Right cardiac atrium (tissue), 5 donors: ENCODE data around the gene ANO10. TPM values are rescaled to one million over a fixed set of nuclear protein-coding genes. Genes with fewer than 3 reads are reported as not detected.
"Not testable (repeated sequence)": the region's sequence is repeated elsewhere in the genome, so short reads cannot be mapped to it uniquely, and the experiment has no call there.

Experiments
- ATAC-seq, 2 donors: fragments of 200-7000 bp; cut with Tn5 transposase; one replicate each; pipeline versions ENCODE4 v1.8.0 to v1.9.1; 2020; ENCODE audit warnings: moderate library complexity in 2 of 2, mild to moderate bottlenecking in 1 of 2
- DNase-seq, 3 donors: peaks; one replicate each; pipeline ENCODE4 v3.0.0-alpha.2; 2020
- H3K27ac ChIP-seq: one replicate; pipeline ENCODE4 v1.5.1; 2013; ENCODE audit warnings: mild to moderate bottlenecking, low read length, control low read depth, moderate library complexity
- H3K27me3 ChIP-seq: one replicate; pipeline ENCODE4 v1.6.1; 2013; ENCODE audit not compliant: control insufficient read depth, insufficient read depth
- H3K4me1 ChIP-seq: one replicate; pipeline ENCODE4 v1.6.1; 2013; ENCODE audit warnings: low read length; ENCODE audit not compliant: control insufficient read depth, insufficient read depth
- H3K4me3 ChIP-seq: one replicate; pipeline ENCODE4 v1.5.1; 2013; ENCODE audit warnings: low read length, control low read depth
- H3K9me3 ChIP-seq: one replicate; pipeline ENCODE4 v1.6.1; 2013; ENCODE audit warnings: low read length; ENCODE audit not compliant: control insufficient read depth
- WGBS: extraction: QIAGEN DNeasy Blood & Tissue Kit; methylation state at CpG from one replicate; pipeline ENCODE4 v1.1.7; 2013; 5-methylcytosine and 5-hydroxymethylcytosine counted together
- intact Hi-C, 4 donors: fragments of 100-400 bp; cut with DNase I; formaldehyde crosslinking; loops; one replicate each; pipeline versions ENCODE4 v1.11.0 to v1.14.0; 2022 to 2023
- polyA plus RNA-seq: library from polyadenylated mRNA; stranded (reverse); fragments of 200-250 nt; gene quantifications from one replicate; pipeline ENCODE4 v1.2.3, GENCODE V29; 2013
- total RNA-seq, 4 donors: library from RNA; stranded (reverse); fragmentation: NEBNext Ultra II Directional; extraction: Animal tissue kit (Norgen Biotek cat#: 25700); gene quantifications; one replicate each; pipeline ENCODE4 v1.2.1, GENCODE V29; 2021
- donor health status: healthy with polysubstance abuse.
- donor health status: DM: no; HTN: yes; CAD: no.
- donor health status: DM: no; HTN: no; CAD: no.
- donor health status: DM: no; HTN: yes; CAD: no; lungs with severe emphysema.
- donor health status: DM: yes; HTN: yes; CAD: no.

The ANO10 gene
- total and polyA plus RNA-seq, 5 donors: 9.3 to 16.5 (median 15.8) TPM

DNA sequence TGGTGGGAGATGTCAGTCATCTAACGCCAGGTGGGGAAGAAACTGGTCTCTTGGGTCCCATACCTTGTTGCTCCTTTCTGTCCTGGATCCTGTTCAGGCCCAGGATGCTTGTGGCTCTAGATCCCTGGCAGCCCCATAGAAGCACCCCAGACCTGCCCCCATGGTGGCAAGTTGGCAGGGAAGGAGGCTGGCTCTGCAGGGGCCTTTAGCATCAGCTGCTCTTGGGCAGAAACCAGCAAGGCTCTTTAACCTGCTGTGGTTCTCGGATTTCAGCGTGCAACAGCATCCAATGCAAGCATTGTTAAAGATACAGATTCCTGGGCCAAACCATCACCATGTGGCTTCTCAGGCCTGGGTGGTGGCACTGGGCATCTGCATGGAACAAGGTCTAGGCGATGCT is 259.6 kb downstream of the ANO10 start:
- intact Hi-C loops: no loop called here
- DNase-seq (no peak), ATAC-seq (no peak)
- H3K27me3 ChIP-seq: no peaks in the 10 kb centered on the region
- H3K27ac ChIP-seq: no peak overlapping the region
- 96% methylated on average over 4 of the region's 4 CpGs for WGBS
- H3K9me3 ChIP-seq: no peaks in the 10 kb centered on the region
- peaks cover 4% of the 10 kb centered on the region for H3K4me1 ChIP-seq
- no peak overlapping the region for H3K4me3 ChIP-seq

DNA sequence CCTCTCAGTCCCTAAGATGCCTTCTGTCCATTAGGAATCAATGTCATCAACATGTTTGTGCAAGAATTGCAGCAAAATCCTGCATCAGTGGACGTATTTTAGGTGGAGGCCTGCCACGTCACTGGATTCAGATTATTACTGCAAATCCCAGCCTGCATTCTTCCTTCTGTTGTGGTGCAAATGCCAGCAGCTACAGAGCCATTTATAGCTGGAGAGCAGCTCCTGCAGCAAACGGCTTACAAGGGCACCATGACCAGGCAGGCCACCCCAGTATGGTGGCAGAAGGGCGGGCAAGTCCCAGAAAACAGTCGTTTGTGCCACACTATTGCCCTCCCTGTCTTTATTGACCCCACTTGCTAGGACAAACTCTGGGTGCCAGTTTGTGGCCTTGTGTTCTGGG is 260.7 kb downstream of the ANO10 start:
- no peaks in the 10 kb centered on the region for H3K9me3 ChIP-seq
- H3K27me3 ChIP-seq: no peaks in the 10 kb centered on the region
- 74% methylated on average over 5 of the region's 5 CpGs for WGBS
- DNase-seq: no peak
- H3K4me3 ChIP-seq: no peak overlapping the region
- H3K4me1 ChIP-seq: no peaks in the 10 kb centered on the region
- intact Hi-C loops: no loop called here
- H3K27ac ChIP-seq: no peak overlapping the region
- no peak for ATAC-seq

DNA sequence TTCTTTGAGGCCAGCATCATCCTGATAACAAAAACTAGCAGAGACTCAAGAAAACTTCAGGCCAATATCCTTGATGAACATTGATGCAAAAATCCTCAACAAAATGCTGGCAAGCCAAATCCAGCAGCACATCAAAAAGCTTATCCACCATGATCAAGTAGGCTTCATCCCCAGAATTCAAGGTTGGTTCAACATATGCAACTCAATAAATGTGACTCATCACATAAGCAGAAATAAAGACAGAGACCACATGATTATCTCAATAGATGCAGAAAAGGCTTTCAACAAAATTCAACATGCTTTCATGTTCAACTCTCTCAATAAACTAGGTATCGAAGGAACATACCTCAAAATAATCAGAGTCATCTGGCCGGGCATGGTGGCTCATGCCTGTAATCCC is 265.8 kb downstream of the ANO10 start:
- H3K4me1 ChIP-seq, H3K27ac ChIP-seq, ATAC-seq, H3K4me3 ChIP-seq, H3K27me3 ChIP-seq, DNase-seq, intact Hi-C loops, H3K9me3 ChIP-seq: not testable (repeated sequence)
- WGBS: 98% methylated on average over 2 of the region's 2 CpGs

DNA sequence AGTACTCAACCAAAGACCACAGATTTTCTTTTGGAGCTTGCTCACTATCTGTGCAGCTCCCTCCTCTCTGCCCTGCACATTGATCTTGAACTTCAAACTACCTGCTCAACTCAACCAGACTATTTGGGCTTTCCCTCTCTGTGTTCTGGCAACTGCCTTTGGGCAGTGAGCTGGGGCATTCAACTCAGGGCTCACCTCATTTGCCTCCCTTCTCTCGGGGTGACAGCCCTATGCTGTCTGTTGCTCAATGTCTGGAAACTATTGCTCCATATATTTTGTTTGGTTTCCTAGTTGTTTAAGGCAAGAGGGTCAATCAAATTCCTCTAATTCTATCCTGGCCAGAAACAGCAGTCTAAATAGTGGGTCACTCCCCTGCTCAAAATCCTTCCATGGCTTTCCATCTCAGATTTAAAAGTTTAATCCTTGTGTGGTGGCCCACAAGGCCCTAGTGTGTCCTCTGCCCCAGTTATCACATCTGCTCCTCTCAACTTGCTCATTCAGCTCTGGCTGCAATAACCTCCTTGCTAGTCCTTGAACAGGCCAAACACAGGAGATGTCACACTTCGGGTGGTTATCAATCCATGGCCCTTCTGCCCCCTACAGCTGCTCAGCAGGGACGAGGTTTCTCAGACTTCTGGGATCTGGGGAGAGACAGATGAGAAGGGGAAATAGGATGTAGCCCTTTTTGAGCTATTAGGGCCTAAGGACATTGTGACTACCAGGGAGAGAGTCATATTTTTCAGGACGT is 267.7 kb downstream of the ANO10 start:
- no peak for DNase-seq
- Histone ChIP-seq H3K4me1 (no peaks in the 10 kb centered on the region), H3K27ac (no peak overlapping the region), H3K4me3 (no peak overlapping the region), H3K27me3 (no peaks in the 10 kb centered on the region), H3K9me3 (no peaks in the 10 kb centered on the region)
- peak in 1 of 2 donors; percentile 9 for ATAC-seq
- WGBS: 67% methylated on average over 4 of the region's 4 CpGs
- intact Hi-C loops: no loop called here

DNA sequence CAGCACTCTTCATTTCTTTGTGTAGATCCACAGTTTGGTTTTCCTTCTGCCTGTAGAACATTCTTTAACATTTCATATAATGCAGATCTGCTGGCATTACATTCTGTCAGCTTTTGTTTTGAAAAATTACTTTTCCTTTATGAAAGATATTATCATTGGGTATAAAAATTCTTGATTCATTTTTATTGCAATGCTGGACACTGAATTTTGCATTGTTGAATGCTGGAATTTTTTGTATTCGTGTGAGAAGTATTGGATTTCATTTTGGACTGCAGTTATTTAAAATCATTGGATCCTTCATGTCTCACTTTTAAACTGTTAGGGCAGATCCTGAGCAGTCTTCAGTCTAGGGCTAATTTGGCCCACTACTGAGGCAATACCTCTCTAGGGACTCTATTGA is 268.4 kb downstream of the ANO10 start:
- intact Hi-C loops: no loop called here
- WGBS: 95% methylated on average over 1 of the region's 1 CpG

DNA sequence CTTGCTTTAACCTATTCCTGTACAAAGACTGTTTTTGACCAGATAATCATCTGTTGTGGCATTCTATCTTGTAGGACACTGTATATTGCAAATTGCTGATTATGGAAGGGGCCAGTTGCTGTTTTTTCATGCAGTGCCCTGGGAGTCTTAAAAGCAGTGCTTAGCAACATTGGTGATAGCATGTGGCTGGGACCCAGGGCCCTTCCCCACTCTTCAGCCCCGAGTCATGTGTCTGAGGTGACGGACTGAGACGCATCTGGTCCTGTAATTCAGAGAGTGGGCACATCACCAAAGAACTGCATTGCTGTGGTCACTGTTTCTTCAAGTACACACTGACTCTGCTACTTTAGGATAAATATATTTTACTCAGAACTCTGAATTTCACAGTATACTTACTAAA is 272.1 kb downstream of the ANO10 start:
- Histone ChIP-seq H3K4me1 (peaks cover 4% of the 10 kb centered on the region), H3K9me3 (no peaks in the 10 kb centered on the region), H3K27me3 (no peaks in the 10 kb centered on the region), H3K27ac (no peak overlapping the region), H3K4me3 (no peak overlapping the region)
- WGBS: 77% methylated on average over 3 of the region's 3 CpGs
- peak; percentile 12 to 44 for ATAC-seq
- intact Hi-C loops: no loop called here
- DNase-seq: no peak

More for the DNA sequence above, 268.4 kb downstream of the ANO10 start:
- Histone ChIP-seq H3K4me1 (no peaks in the 10 kb centered on the region), H3K27ac (no peak overlapping the region), H3K27me3 (no peaks in the 10 kb centered on the region), H3K9me3 (no peaks in the 10 kb centered on the region), H3K4me3 (no peak overlapping the region)
- ATAC-seq (no peak), DNase-seq (no peak)

DNA sequence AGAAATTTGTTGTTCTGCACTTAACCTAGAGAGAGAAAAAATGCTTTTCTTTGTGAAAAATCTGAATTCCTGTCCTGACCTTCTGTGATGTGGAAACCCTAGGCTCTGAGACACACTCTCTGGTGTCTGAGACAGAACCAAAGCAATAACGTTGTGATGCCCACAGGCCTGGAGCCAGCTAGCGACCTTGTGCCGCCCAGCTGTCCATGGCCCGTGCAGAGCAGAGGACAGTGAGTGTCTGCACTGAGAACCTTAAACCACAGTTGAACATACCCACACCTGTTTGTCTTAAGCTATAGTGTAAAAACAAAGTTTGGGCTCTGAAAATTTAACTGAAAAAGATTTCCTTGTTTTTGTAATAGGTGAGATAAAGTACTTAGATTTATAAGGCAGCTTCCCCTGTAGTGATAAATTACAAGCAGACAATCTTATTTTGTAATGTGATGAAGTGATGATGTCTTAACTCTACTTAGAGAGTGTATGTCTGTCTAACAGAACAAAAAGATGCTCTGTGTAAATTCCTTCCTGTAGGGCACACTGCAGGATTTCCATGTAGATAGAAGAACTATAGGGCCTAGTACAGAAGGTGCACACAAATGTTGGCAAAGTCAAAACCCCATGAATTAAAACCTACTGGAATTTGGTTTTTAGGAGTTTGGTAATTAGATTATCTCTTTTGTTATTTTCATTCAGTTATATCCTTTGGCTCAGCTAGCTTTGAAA is 272.8 kb downstream of the ANO10 start:
- WGBS: 84% methylated on average over 4 of the region's 4 CpGs
- Histone ChIP-seq H3K27me3 (no peaks in the 10 kb centered on the region), H3K4me1 (peaks cover 4% of the 10 kb centered on the region), H3K4me3 (no peak overlapping the region), H3K27ac (no peak overlapping the region), H3K9me3 (no peaks in the 10 kb centered on the region)
- ATAC-seq: no peak
- intact Hi-C loops: no loop called here
- DNase-seq: no peak

DNA sequence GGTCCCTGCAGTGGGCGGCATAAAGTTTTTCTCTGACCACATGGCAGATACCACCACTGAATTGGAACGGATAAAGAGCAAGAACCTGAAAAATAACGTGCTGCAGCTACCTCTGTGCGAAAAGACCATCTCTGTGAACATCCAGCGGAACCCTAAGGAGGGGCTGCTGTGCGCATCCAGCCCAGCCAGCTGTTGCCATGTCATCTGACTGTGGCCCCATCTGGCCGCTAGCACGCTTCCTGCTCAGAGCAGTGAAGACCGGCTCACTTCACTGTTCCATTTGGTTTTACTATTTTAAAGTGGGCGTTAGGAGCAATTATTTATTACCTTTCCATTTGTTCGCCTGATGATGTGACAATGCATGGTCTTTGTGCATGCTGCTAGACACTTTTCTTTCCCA is 273.5 kb downstream of the ANO10 start:
- H3K27ac ChIP-seq: no peak overlapping the region
- H3K27me3 ChIP-seq: no peaks in the 10 kb centered on the region
- ATAC-seq (no peak), DNase-seq (no peak)
- H3K9me3 ChIP-seq: no peaks in the 10 kb centered on the region
- intact Hi-C loops: no loop called here
- H3K4me3 ChIP-seq: no peak overlapping the region
- 95% methylated on average over 11 of the region's 11 CpGs for WGBS
- peaks cover 4% of the 10 kb centered on the region for H3K4me1 ChIP-seq

DNA sequence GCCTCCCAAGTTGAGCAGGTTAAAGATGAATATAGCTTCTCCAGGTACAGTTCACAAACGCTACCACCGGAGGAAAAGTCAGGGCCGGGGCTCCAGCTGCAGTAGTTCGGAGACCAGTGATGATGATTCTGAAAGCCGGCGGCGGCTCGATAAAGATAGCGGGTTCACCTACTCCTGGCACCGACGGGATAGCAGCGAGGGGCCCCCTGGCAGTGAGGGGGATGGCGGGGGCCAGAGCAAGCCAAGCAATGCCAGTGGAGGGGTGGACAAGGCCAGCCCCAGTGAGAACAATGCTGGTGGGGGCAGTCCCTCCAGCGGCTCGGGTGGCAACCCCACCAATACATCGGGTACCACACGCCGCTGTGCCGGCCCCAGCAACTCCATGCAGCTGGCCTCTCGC is 274.0 kb downstream of the ANO10 start:
- H3K27ac ChIP-seq: no peak overlapping the region
- intact Hi-C loops: no loop called here
- DNase-seq: no peak
- 98% methylated on average over 20 of the region's 20 CpGs for WGBS
- no peaks in the 10 kb centered on the region for H3K27me3 ChIP-seq
- peak; percentile 22 for ATAC-seq
- no peak overlapping the region for H3K4me3 ChIP-seq
- peaks cover 4% of the 10 kb centered on the region for H3K4me1 ChIP-seq
- no peaks in the 10 kb centered on the region for H3K9me3 ChIP-seq

DNA sequence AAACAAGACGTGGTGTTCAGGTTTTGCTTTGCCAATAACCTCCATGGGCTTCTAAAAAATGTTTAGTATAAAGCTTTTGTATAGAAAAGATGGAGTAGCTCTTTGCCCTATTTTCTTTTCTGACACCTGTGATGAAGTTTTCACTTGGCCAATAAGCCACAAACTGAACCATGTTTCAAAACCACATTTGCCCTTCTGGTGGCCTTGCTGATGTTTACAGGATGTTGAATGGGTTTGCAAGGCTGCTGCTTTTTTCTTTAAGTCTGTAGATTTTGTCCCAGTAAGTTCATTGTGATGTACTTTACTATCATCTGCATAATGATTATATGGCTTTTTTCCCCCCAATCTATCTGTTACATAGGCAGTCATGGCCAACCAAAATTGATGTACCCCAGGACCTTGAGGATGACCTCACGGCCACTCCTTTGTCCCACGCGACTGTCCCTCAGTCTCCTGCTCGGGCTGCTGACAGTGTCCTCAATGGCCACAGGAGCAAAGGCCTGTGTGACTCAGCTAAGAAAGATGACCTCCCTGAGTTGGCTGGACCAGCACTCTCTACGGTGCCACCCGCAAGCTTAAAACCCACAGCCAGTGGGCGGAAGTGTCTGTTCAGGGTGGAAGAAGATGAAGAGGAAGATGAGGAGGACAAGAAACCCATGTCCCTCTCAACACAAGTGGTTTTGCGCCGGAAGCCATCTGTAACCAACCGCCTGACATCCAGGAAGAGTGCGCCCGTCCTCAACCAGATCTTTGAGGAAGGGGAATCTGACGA is 274.6 kb downstream of the ANO10 start:
- no peaks in the 10 kb centered on the region for H3K9me3 ChIP-seq
- intact Hi-C loops: no loop called here

DNA sequence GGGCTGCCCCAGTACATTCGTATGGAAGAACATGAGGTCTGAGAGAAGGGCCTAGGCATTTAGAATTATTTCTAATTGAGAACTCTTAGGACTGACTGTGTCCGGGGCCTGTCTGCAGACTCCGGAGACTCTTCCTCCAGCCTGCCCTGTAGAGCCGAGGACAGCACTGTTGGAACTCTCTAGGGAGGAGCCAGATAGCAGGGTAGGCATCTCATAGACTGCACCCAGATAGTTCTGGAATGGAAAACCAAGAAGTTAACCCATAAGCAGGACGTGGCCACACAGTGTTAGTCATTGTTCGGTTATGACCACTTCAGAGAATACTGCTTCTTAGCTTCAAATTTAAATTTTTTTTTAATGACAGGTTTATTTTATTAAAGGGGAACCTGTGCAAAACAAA is 275.9 kb downstream of the ANO10 start:
- 80% methylated on average over 6 of the region's 6 CpGs for WGBS
- intact Hi-C loops: no loop called here
- H3K27me3 ChIP-seq: no peaks in the 10 kb centered on the region
- H3K4me1 ChIP-seq: peaks cover 4% of the 10 kb centered on the region
- H3K27ac ChIP-seq: no peak overlapping the region
- no peaks in the 10 kb centered on the region for H3K9me3 ChIP-seq
- H3K4me3 ChIP-seq: no peak overlapping the region
- ATAC-seq (peak in 1 of 2 donors; percentile 34), DNase-seq (no peak)

More for the DNA sequence above, 274.6 kb downstream of the ANO10 start:
- ATAC-seq: peak in 1 of 2 donors; percentile 17
- DNase-seq: no peak
- no peak overlapping the region for H3K4me3 ChIP-seq
- H3K27me3 ChIP-seq: no peaks in the 10 kb centered on the region
- H3K27ac ChIP-seq: no peak overlapping the region
- peaks cover 4% of the 10 kb centered on the region for H3K4me1 ChIP-seq
- 96% methylated on average over 14 of the region's 14 CpGs for WGBS
